ENCODE measurements around the gene ADAMTSL2.

- TF ChIP-seq CTCF (IDR thresholded peaks at IDR 0.05), result no peak
- no peak for TF ChIP-seq POLR2A (IDR thresholded peaks at IDR 0.05)
- TF ChIP-seq POLR2AphosphoS5 (IDR thresholded peaks at IDR 0.05), result no peak
Measured at GRCh38 chr9:133507246-133507965, 27.1 kb upstream of the ADAMTSL2 start.
